Gastroesophageal sphincter (tissue), 4 donors: ENCODE results near the gene FGF4. TPM values are rescaled to one million over a fixed set of nuclear protein-coding genes. Genes with fewer than 3 reads are reported as not detected.
A peak's percentile ranks its signal among the peaks of the same experiment; 100 is the strongest.

ENCODE experiments used
- ATAC-seq: fragments of 150-250 bp; one replicate; pipeline ENCODE4 v1.9.1; 2016; ENCODE audit warnings: mild to moderate bottlenecking, moderate library complexity
- H3K27ac ChIP-seq, 4 donors: fragments of 200-600 bp; sonication (generic) in 3 of 4; 1 replicate in 3 of 4; 2 replicates in 1 of 4; pipeline ENCODE4 v1.5.1; 2016 to 2019
- H3K27me3 ChIP-seq: fragments of 200-600 bp; sonication (generic); one replicate; pipeline ENCODE4 v1.5.1; 2019
- H3K36me3 ChIP-seq, 2 donors: fragments of 200-600 bp; sonication (generic); one replicate each; pipeline ENCODE4 v1.5.1; 2019; ENCODE audit warnings: control low read depth in 1 of 2
- H3K4me1 ChIP-seq, 3 donors: fragments of 200-600 bp; sonication (generic); 1 replicate in 2 of 3; 2 replicates in 1 of 3; pipeline ENCODE4 v1.5.1; 2016 to 2019; ENCODE audit warnings: control low read depth in 2 of 3
- H3K4me3 ChIP-seq, 2 donors: fragments of 200-600 bp; sonication (generic); one replicate each; pipeline ENCODE4 v1.5.1; 2019; ENCODE audit warnings: mild to moderate bottlenecking in 1 of 2, moderate library complexity in 1 of 2
- H3K9me3 ChIP-seq, 3 donors: fragments of 200-600 bp; sonication (generic); one replicate each; pipeline ENCODE4 v1.5.1; 2017 to 2019; ENCODE audit warnings: control low read depth in 2 of 3
- CTCF ChIP-seq, 4 experiments: fragments of 200-600 bp in 2 of 4; fragments of 450-650 bp in 2 of 4; sonication (generic) in 1 of 4; IDR thresholded peaks; one replicate each; pipeline ENCODE4 v1.5.1; 2017 to 2019; ENCODE audit warnings: antibody characterized with exemption in 4 of 4, mild to moderate bottlenecking in 2 of 4, moderate library complexity in 2 of 4
- EP300 ChIP-seq: sonication (generic); formaldehyde crosslinking; IDR thresholded peaks from one replicate; pipeline ENCODE4 v1.6.1; 2017; ENCODE audit warnings: antibody characterized with exemption, mild to moderate bottlenecking
- POLR2A ChIP-seq, 2 donors: fragments of 450-650 bp; IDR thresholded peaks; one replicate each; pipeline ENCODE4 v1.6.1; 2017; ENCODE audit warnings: antibody characterized with exemption in 2 of 2, mild to moderate bottlenecking in 2 of 2, moderate library complexity in 1 of 2
- POLR2AphosphoS5 ChIP-seq: sonication (generic); formaldehyde crosslinking; IDR thresholded peaks from one replicate; pipeline ENCODE4 v1.6.1; 2017; ENCODE audit warnings: antibody characterized with exemption
- WGBS, 2 donors: methylation state at CpG; one replicate each; pipeline ENCODE4 v1.1.5; 2018; ENCODE audit warnings: low coverage in 1 of 2; 5-methylcytosine and 5-hydroxymethylcytosine counted together
- total RNA-seq, 4 donors: library from RNA; depleted of rRNA; stranded (reverse); fragments of >200 nt; gene quantifications; one replicate each; pipeline ENCODE4 v1.1.0, GENCODE V29; 2016

The FGF4 gene
- total RNA-seq, 4 donors from 2014 or later = not detected

- Histone ChIP-seq H3K36me3 (no peaks in the 10 kb centered on the region), H3K4me3 (no peak overlapping the region), H3K27ac (no peak overlapping the region), H3K27me3 (peaks cover 77% of the 10 kb centered on the region), H3K9me3 (peaks cover 0 to 45% (median 0%) of the 10 kb centered on the region in 3 donors), H3K4me1 (no peaks in the 10 kb centered on the region)
- no peak for ATAC-seq
- TF ChIP-seq POLR2A (IDR thresholded peaks at IDR 0.05) = no peak
- no peak for TF ChIP-seq CTCF (IDR thresholded peaks at IDR 0.05)
- TF ChIP-seq EP300 = no peak
- TF ChIP-seq POLR2AphosphoS5 = no peak
- WGBS, 2 donors = 10% methylated on average over 2 of the region's 4 CpGs; no CpG with 5 or more reads in 1 of the 2 donors
These were observed 14.8 kb downstream of the FGF4 start for GRCh38 chr11:69760319-69760718.

- Histone ChIP-seq H3K9me3 (peaks cover 0 to 19% (median 0%) of the 10 kb centered on the region in 3 donors), H3K36me3 (no peaks in the 10 kb centered on the region), H3K27me3 (peaks cover 33% of the 10 kb centered on the region), H3K4me3 (no peak overlapping the region), H3K4me1 (no peaks in the 10 kb centered on the region), H3K27ac (no peak overlapping the region)
- ATAC-seq = no peak
- WGBS, 2 donors = 17% methylated on average over 2 of the region's 4 CpGs; no CpG with 5 or more reads in 1 of the 2 donors
- TF ChIP-seq EP300 (no peak), CTCF (IDR thresholded peaks at IDR 0.05) (no peak), POLR2AphosphoS5 (no peak), POLR2A (IDR thresholded peaks at IDR 0.05) (no peak)
These were observed 22.3 kb downstream of the FGF4 start for GRCh38 chr11:69752890-69753289.

- Histone ChIP-seq H3K36me3 (no peaks in the 10 kb centered on the region), H3K27ac (no peak overlapping the region), H3K4me1 (no peaks in the 10 kb centered on the region), H3K27me3 (peaks cover 38% of the 10 kb centered on the region), H3K9me3 (peaks cover 0 to 6% (median 0%) of the 10 kb centered on the region in 3 donors), H3K4me3 (no peak overlapping the region)
- WGBS, 2 donors = 77% methylated on average over 9 of the region's 11 CpGs; no CpG with 5 or more reads in 1 of the 2 donors
- no peak for TF ChIP-seq POLR2AphosphoS5
- TF ChIP-seq EP300 = no peak
- no peak for TF ChIP-seq CTCF (IDR thresholded peaks at IDR 0.05)
- no peak for TF ChIP-seq POLR2A (IDR thresholded peaks at IDR 0.05)
- ATAC-seq = no peak
These were observed 24.1 kb downstream of the FGF4 start for GRCh38 chr11:69750875-69751597.

- no peaks in the 10 kb centered on the region for H3K9me3 ChIP-seq
- peak; percentile 19 for ATAC-seq
- no peaks in the 10 kb centered on the region for H3K4me1 ChIP-seq
- H3K36me3 ChIP-seq = no peaks in the 10 kb centered on the region
- 63 to 100% methylated on average over 3 to 5 of the region's 11 CpGs for WGBS, 2 donors
- TF ChIP-seq POLR2A (IDR thresholded peaks at IDR 0.05) (no peak), EP300 (no peak), CTCF (IDR thresholded peaks at IDR 0.05) (no peak), POLR2AphosphoS5 (no peak)
- no peak overlapping the region for H3K27ac ChIP-seq
- no peak overlapping the region for H3K4me3 ChIP-seq
- peaks cover 46% of the 10 kb centered on the region for H3K27me3 ChIP-seq
These were observed 24.9 kb downstream of the FGF4 start for GRCh38 chr11:69750108-69750850.
